A673 (cell line): Measurements from ENCODE around the gene TMEM126A.

Source experiments
- CTCF ChIP-seq: fragments of 300-800, 200-600 bp; sonication (generic); conservative IDR thresholded peaks from 2 replicates; pipeline ENCODE4 v1.5.1; 2017; ENCODE audit warnings: low read depth, mild to moderate bottlenecking, antibody characterized with exemption, low read length, moderate library complexity, mixed read lengths
- EZH2 ChIP-seq: fragments of 200-600 bp; sonication (generic); IDR thresholded peaks from 2 replicates; pipeline ENCODE4 v1.6.1; 2017; ENCODE audit warnings: borderline replicate concordance, low read depth, mild to moderate bottlenecking, mixed read lengths, antibody characterized with exemption, low read length; ENCODE audit not compliant: poor library complexity, severe bottlenecking

GRCh38 chr11:85680897-85681296 lies 33.1 kb downstream of the TMEM126A start:
- no peak for TF ChIP-seq CTCF
- TF ChIP-seq EZH2 = no peak
